Measurements from ENCODE around the gene TAOK2.

TAOK2 gene

GRCh38 chr16:29988346-29989075 is 14.8 kb downstream of the TAOK2 start:
- no peak for DNase-seq

DNA sequence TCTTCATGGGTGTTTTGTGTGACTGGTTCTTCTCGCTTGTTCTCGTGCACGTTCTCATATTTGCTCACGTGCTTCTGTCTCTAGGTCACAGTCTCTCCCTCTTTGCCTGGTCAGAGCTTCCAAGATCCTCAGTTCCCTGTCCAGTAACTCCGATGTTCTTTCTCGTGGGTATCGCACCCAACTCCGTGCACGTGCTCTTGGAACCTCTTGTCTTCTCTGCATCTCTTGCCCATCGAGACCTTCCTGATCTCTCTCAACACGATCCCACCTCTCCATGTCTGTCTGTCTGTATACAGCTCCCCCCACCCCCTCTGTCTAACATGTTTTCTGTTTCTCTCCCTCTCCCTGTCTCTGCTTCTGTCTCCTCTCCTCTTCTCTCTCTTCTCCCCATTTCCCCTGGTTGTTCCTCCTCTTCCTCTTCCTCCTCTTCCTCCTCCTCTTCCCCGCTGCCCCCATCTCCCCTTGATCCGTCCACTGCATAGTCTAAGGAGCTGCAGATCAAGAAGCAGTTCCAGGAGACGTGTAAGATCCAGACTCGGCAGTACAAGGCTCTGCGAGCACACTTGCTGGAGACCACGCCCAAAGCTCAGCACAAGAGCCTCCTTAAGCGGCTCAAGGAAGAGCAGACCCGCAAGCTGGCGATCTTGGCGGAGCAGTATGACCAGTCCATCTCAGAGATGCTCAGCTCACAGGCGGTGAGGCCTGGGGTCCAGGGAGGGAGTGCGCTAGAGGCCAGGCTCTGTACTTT is 15.6 kb downstream of the TAOK2 start:
- DNase-seq: no peak

GRCh38 chr16:29990034-29990433 is 16.4 kb downstream of the TAOK2 start:
- DNase-seq: no peak

DNA sequence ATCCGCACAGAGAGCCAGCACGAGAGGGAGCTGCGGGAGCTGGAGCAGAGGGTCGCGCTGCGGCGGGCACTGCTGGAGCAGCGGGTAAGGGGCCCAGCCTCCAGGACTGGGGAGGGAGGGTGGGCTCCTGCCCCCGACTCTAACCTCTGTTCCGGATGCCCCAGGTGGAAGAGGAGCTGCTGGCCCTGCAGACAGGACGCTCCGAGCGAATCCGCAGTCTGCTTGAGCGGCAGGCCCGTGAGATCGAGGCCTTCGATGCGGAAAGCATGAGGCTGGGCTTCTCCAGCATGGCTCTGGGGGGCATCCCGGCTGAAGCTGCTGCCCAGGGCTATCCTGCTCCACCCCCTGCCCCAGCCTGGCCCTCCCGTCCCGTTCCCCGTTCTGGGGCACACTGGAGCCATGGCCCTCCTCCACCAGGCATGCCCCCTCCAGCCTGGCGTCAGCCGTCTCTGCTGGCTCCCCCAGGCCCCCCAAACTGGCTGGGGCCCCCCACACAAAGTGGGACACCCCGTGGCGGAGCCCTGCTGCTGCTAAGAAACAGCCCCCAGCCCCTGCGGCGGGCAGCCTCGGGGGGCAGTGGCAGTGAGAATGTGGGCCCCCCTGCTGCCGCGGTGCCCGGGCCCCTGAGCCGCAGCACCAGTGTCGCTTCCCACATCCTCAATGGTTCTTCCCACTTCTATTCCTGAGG is 17.4 kb downstream of the TAOK2 start:
- no peak for DNase-seq

GRCh38 chr16:29991571-29991904 is 17.9 kb downstream of the TAOK2 start:
- no peak for DNase-seq

DNA sequence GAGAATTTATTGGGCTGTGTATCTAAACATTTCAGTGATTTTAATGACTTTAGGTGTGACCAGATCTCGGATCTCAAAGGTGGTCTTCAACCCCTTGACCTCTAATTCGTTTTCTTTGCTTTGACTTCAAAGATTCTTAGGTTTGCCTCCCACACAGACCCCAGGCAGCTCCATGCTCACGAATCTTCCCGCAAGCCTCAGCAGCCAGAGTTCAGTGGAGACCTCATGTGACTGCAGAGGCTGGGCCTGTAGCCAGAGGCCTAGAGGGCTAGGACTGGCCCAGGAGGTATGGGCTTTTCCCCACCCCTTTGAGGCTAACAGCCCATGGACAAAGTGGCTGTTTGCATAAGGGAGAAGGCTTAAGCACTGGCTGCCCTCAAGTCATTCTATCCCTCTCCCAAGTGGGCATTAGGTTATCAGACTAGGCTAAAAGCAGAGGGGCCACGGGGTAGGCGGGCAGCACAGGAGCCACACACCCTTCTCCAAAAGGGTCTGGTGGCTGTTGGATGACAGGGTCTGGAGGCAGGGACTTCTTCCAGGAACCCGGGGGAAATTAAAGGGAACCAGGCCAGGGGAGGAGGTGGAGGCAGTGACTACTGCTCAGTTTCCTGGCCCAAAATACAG is 18.8 kb downstream of the TAOK2 start:
- no peak for DNase-seq

DNA sequence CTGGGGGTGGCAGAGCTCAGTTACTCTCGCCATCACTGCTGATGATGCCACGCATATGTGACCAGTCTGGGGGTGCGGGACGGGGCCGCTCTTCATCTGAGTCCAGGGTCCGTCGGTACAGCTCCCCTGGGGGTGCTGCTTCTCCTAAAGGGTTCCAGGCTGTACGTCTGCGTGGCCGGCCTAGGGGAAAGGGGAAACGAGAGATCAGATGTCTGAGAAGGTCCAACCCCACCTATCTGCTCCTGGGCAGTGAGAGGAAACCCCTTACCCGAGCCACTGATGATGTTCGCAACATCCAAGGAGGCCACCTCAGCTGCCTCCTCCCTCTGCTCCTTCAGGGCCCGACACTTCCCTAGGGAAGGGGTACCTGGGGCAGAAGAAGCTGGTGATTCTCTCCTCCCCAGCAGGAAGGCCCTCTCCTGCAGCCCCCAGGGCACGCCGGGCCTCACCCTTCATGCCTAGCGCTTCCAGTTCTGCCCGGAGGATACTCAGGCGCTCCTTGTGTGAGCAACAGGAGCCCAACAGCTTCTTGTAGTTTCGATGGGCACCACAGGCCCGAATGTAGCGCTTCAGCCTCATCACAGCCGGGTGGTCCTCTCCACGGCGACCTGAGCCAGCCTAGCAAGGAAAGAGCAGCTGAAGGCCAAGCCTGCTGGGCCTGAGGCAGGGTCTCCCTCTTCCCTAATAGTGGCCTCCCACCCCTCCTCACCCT is 19.7 kb downstream of the TAOK2 start:
- no peak for DNase-seq

DNA sequence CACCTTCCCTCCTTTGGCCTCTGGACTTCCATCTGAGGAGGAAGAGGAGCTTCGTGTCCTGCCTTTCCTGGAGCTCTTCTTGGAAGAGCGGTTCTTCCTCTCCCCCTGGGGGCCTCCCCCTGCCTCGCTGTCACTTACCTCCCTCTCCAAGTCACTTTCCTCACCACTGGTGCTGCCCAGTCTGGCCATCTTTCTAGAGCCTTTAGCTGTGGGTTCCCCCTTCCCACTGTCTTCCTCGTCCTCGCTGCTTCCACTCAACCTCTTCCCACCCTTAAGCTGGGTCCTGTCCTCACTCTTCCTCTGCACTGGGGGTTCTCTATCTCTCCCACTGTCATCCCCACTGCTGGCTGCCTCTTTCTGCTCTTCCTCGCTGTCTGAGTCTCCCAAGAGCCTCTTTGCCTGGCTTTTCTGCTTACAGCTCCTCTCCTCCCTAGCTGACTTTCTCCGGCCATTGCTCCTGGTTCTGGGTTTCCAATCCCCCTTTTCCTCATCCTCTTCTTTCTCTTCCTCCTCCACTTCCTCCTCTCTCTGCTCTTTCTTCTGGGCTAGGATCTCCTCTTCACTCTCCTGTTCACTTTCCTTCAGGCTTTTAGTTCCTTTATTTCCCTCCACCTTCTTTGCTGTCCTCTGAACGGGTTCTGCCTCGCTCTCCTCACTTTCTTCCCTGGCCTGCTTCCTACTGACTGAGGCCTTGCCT is 20.4 kb downstream of the TAOK2 start:
- no peak for DNase-seq

GRCh38 chr16:29994600-29995323 is 21.1 kb downstream of the TAOK2 start:
- peak; percentile 41 to 55 for DNase-seq

DNA sequence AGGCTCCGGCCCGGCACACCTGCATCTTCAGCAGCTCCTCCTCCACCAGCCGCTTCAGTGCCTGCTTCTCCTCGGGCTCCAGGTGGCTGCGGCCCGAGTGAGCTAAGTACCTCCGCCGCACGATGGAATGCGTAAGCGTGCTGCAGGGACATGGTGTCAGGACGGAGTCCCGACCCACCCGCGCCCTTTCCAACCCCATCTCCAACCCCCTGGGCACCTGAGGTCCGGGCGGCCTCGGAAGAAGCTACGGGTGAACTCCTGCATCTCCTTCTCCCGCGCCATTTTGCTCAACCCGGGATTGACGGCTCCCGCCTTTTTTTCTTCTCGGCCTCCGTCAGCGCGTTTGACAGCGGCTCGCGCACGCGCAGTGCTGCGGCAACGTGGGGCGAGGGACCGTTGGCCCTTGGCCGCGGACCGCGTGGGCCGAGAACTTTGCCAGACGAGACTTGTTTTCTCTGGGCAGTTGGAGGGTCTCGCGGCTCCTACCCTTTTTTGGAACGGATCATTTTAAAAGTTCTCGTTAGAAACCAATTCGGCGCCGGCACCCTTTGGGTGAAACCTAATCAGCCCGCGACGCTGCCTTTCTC is 21.7 kb downstream of the TAOK2 start, which contains the start of gene HIRIP3:
HIRIP3 (minus strand) TSS at position 294 of the 587 bp plus-strand sequence; CDS start at position 282, 12 bp downstream.
- DNase-seq: peak; percentile 61 to 76

DNA sequence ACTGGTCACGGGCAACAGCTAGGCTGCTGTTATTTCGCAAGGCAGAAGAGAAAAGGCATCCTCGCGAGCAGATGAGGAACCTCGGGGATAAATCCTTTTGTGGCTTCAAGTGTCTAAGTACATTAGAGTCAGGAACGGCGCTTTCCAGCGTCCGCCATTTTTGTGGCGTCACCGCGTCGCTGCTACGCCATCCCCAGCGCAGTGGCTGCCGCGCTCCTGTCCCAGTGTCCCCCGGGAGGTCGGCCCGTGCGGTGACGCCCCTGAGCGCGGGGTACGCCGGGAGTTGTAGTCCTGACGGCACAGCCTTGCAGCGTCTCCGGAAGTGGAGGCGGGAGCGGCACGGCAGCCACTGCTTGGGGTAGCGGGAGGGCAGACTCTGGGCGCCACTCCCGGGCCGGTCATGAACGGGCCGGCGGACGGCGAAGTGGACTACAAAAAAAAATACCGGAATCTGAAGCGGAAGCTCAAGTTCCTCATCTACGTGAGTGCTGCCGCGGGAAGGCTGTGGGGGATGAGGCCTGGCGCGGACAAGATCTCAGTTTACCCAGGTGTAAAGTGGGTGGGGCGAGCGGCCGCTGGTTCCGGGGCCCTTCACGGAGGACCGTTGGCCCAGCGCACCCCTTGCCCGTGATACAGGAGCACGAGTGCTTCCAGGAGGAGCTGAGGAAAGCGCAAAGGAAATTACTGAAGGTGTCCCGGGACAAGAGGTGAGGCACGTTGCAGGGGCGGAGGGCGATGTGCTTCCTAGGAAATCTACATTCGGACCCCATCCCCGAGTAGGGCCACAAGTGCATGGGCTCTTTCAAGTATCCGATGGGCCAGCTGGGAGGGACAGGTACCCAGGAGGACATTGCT is 22.5 kb downstream of the TAOK2 start, which contains the start of gene INO80E:
INO80E (plus strand) TSS at position 331 of the 855 bp plus-strand sequence; CDS start at position 401, 70 bp downstream.
- DNase-seq: peak; percentile 90 to 94

- DNase-seq: no peak
These were observed 23.1 kb downstream of the TAOK2 start for GRCh38 chr16:29996766-29997250.

GRCh38 chr16:29999605-30000004 is 25.9 kb downstream of the TAOK2 start:
- DNase-seq: no peak

- DNase-seq: no peak
These were observed 27.3 kb downstream of the TAOK2 start for GRCh38 chr16:30000735-30001631.

GRCh38 chr16:30002614-30003346 is 29.1 kb downstream of the TAOK2 start:
- no peak for DNase-seq

DNA sequence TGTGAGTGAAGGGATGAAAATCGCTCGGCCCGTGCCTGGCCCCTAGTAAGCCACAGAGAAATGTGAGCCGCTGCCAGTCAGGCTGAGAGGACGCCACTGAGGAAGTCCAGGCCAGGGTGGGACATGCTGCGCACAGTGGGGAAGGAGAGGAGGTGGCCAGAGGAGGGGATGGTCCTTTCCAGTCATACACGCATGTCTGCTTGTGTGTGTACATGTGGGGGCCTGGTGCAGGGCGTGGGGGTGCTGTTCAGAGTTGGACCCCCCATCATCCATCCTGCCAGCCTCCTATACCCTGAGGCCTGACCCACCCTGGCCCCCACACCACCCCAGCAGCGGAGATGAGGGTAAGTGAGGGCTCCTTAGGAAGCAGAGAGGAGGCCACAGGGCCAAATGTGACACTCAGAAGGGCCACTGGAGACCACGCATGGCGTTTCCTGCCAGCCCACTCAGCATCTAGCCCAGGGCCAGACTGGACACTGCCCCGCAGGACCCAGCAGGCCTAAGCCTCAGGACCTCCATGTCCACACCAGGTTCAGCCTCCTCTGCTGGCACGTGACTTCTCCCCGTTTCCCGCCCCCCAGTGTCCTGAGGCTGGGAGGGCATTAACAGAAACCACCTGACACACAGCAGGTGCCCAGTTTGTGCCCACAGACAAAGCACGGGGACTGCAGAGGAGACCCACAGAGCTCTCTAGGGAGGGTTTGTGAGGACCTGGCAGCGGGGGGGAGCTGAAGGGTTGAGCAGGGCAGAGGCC is 30.2 kb downstream of the TAOK2 start:
- DNase-seq: no peak

GRCh38 chr16:30004424-30004776 is 30.7 kb downstream of the TAOK2 start:
- peak; percentile 28 to 45 for DNase-seq
